Measurements from ENCODE around the gene SLC30A1. TPM values are rescaled to one million over a fixed set of nuclear protein-coding genes. Genes with fewer than 3 reads are reported as not detected.
"Not testable (repeated sequence)": the region's sequence is repeated elsewhere in the genome, so short reads cannot be mapped to it uniquely, and the experiment has no call there.

SLC30A1 gene
- total RNA-seq, result 10 to 100 TPM in 9 of 10 donors, 1 to 10 TPM in 1; 8.1 to 26.5 (median 16.1) TPM
- 1 to 10 TPM; 1.4 to 4.2 TPM for polyA plus RNA-seq
- long read RNA-seq, donor 1, full-length matches to known transcripts, result 47 of 50 reads
- long read RNA-seq, donor 1, partial matches to known transcripts, result 0 of 50 reads
- long read RNA-seq, donor 1, other reads (novel, unspliced or antisense), result 3 of 50 reads
- long read RNA-seq, donor 2, full-length matches to known transcripts, result 70 of 70 reads
- long read RNA-seq, donor 2, partial matches to known transcripts, result 0 of 70 reads
- long read RNA-seq, donor 2, other reads (novel, unspliced or antisense), result 0 of 70 reads
- long read RNA-seq, donor 3, full-length matches to known transcripts, result 7 of 8 reads
- long read RNA-seq, donor 3, partial matches to known transcripts, result 0 of 8 reads
- long read RNA-seq, donor 3, other reads (novel, unspliced or antisense), result 1 of 8 reads

- Histone ChIP-seq H3K36me3 (peaks cover 0 to 26% (median 12%) of the 10 kb centered on the region in 9 donors), H3K27ac (peak within 1 kb of the TSS; percentile 93 to 99 (median 96)), H3K27me3 (no peaks in the 10 kb centered on the region), H3K4me3 (peak within 1 kb of the TSS; percentile 83 to 97 (median 94)), H3K9me3 (no peaks in the 10 kb centered on the region), H3K4me1 (peaks cover 0 to 72% (median 35%) of the 10 kb centered on the region in 9 donors)
- DNase-seq (peak; percentile 100), ATAC-seq (peak; percentile 96 to 98 (median 98))
- intact Hi-C loops (cut with DNase I), result loop anchor here (1.0 to 10.0 kb wide), 12 partner anchors 33 to 107 kb away; no protein-coding TSS in a partner anchor
- WGBS, 2 donors, result 0% methylated on average over 89 to 98 of the region's 98 CpGs
- no peak for TF ChIP-seq CTCF (IDR thresholded peaks at IDR 0.05)
Measured at GRCh38 chr1:211578640-211579439, at the start of gene SLC30A1. Gene SLC30A1 (minus strand): TSS chr1:211579161. CDS start chr1:211578612, 549 bp downstream.

- no peak for ATAC-seq
- Histone ChIP-seq H3K4me3 (no peak overlapping the region), H3K4me1 (peaks cover 0 to 43% (median 20%) of the 10 kb centered on the region in 9 donors), H3K36me3 (no peaks in the 10 kb centered on the region), H3K27ac (no peak overlapping the region), H3K9me3 (no peaks in the 10 kb centered on the region), H3K27me3 (no peaks in the 10 kb centered on the region)
- intact Hi-C loops (cut with DNase I), result loop anchor here in 1 of 10 donors (5.0 kb wide), 1 partner anchor 51 kb away; the partner anchor contains the start of gene SLC30A1
- WGBS, 2 donors, result 62 to 63% methylated on average over 4 of the region's 4 CpGs
- no peak for TF ChIP-seq CTCF (IDR thresholded peaks at IDR 0.05)
- no peak for DNase-seq
Measured at GRCh38 chr1:211628417-211628816, 49.5 kb upstream of the SLC30A1 start.

- H3K4me3 ChIP-seq, result no peak overlapping the region
- intact Hi-C loops (cut with DNase I), result loop anchor here in 1 of 10 donors (5.0 kb wide), 1 partner anchor 50 kb away; the partner anchor contains the start of gene SLC30A1
- no peaks in the 10 kb centered on the region for H3K9me3 ChIP-seq
- H3K27ac ChIP-seq, result peak overlapping the region in 2 of 10 donors; percentile 11 to 19
- no peaks in the 10 kb centered on the region for H3K36me3 ChIP-seq
- TF ChIP-seq CTCF (IDR thresholded peaks at IDR 0.05), result no peak
- ATAC-seq, result peak in 4 of 8 donors; percentile 14 to 48 (median 30)
- DNase-seq, result no peak
- peaks cover 0 to 31% (median 8%) of the 10 kb centered on the region in 9 donors for H3K4me1 ChIP-seq
- WGBS, 2 donors, result 57 to 61% methylated on average over 4 of the region's 4 CpGs
- H3K27me3 ChIP-seq, result no peaks in the 10 kb centered on the region
Measured at GRCh38 chr1:211627259-211627658, 48.3 kb upstream of the SLC30A1 start.

- H3K27me3 ChIP-seq, H3K4me3 ChIP-seq, H3K36me3 ChIP-seq, H3K9me3 ChIP-seq, ATAC-seq, H3K27ac ChIP-seq, DNase-seq: not testable (repeated sequence)
- peaks cover 0 to 29% (median 7%) of the 10 kb centered on the region in 9 donors for H3K4me1 ChIP-seq
- intact Hi-C loops (cut with DNase I), result loop anchor here in 1 of 10 donors (5.0 kb wide), 1 partner anchor 49 kb away; the partner anchor contains the start of gene SLC30A1
- WGBS, 2 donors, result 95 to 96% methylated on average over 6 of the region's 7 CpGs
Measured at GRCh38 chr1:211625866-211626265, 46.9 kb upstream of the SLC30A1 start.
